ENCODE data around the gene PLXNA4. TPM values are rescaled to one million over a fixed set of nuclear protein-coding genes. Genes with fewer than 3 reads are reported as not detected.

The PLXNA4 gene
- total and polyA plus RNA-seq, 2 experiments from 2014 or later = 0.32 TPM; not detected in 1

DNA sequence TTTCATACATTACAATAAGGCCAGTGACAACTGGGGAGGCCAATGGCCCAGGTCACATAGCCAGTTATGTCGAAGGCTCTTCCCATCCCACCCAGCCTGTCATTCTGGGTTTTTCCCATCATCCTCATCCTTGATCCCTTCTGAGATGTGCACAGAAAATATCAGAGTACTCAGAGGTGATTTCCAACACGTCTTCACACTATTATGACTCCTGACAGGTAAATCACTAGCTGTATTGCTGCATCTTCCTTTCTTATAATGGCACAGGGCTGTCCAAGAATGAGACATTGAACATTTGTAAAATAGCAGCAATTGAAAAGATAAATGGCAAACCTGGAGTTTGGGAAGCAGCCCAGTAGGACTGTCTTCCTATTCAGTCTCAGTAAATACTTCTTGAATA lies 159.9 kb downstream of the PLXNA4 start:
- DNase-seq = no peak
- H3K36me3 ChIP-seq (ENCODE audit: low read depth) = no peaks in the 10 kb centered on the region
- H2AFZ ChIP-seq = no peak overlapping the region
- no peak overlapping the region for H3K4me3 ChIP-seq
- H3K9ac ChIP-seq = no peak overlapping the region
- in situ Hi-C loops (cut with MboI) = no loop called here
- H3K4me1 ChIP-seq (ENCODE audit: insufficient read depth) = no peaks in the 10 kb centered on the region
- WGBS, 2 experiments (ENCODE audit: low coverage in 1 of 2, low lambda C conversion rate in 2 of 2, missing lambda C conversion rate in 2 of 2) = 37 to 46% methylated on average over 2 of the region's 2 CpGs
- no peak overlapping the region for H3K27ac ChIP-seq
- H3F3A ChIP-seq (ENCODE audit: insufficient read depth) = no peaks in the 10 kb centered on the region
- H3K4me2 ChIP-seq (ENCODE audit: unreplicated experiment) = no peak overlapping the region
- no peaks in the 10 kb centered on the region for H3K79me2 ChIP-seq (ENCODE audit: insufficient read depth)
- H4K20me1 ChIP-seq (ENCODE audit: insufficient read depth) = no peaks in the 10 kb centered on the region
- H3K9me2 ChIP-seq (ENCODE audit: insufficient read depth) = no peaks in the 10 kb centered on the region
- TF ChIP-seq EZH2 (IDR thresholded peaks at IDR 0.05; ENCODE audit: insufficient read depth, poor library complexity, severe bottlenecking) (no peak), EZH2phosphoT487 (IDR thresholded peaks at IDR 0.05; ENCODE audit: insufficient read depth, low read depth) (no peak)
- no peaks in the 10 kb centered on the region for H3K27me3 ChIP-seq (replicated peaks; ENCODE audit: insufficient read depth)
- no peaks in the 10 kb centered on the region for H3K9me3 ChIP-seq (ENCODE audit: low read depth)

- Histone ChIP-seq H4K20me1 (ENCODE audit: insufficient read depth) (no peaks in the 10 kb centered on the region), H3K4me3 (no peak overlapping the region), H3K79me2 (ENCODE audit: insufficient read depth) (no peaks in the 10 kb centered on the region), H3K4me1 (ENCODE audit: insufficient read depth) (no peaks in the 10 kb centered on the region), H3K4me2 (ENCODE audit: unreplicated experiment) (no peak overlapping the region), H3K27ac (no peak overlapping the region), H3F3A (ENCODE audit: insufficient read depth) (no peaks in the 10 kb centered on the region), H3K36me3 (ENCODE audit: low read depth) (no peaks in the 10 kb centered on the region), H3K9me2 (ENCODE audit: insufficient read depth) (no peaks in the 10 kb centered on the region), H2AFZ (no peak overlapping the region), H3K9ac (no peak overlapping the region), H3K9me3 (ENCODE audit: low read depth) (no peaks in the 10 kb centered on the region), H3K27me3 (replicated peaks; ENCODE audit: insufficient read depth) (peaks cover 4% of the 10 kb centered on the region; the same call in 1 of the 2 replicates)
- in situ Hi-C loops (cut with MboI) = no loop called here
- WGBS, 2 experiments (ENCODE audit: low coverage in 1 of 2, low lambda C conversion rate in 2 of 2, missing lambda C conversion rate in 2 of 2) = 74 to 78% methylated on average over 4 of the region's 4 CpGs
- TF ChIP-seq EZH2 (IDR thresholded peaks at IDR 0.05; ENCODE audit: insufficient read depth, poor library complexity, severe bottlenecking) (no peak), EZH2phosphoT487 (IDR thresholded peaks at IDR 0.05; ENCODE audit: insufficient read depth, low read depth) (no peak)
- DNase-seq = no peak
Measured at GRCh38 chr7:132415259-132415658, 161.0 kb downstream of the PLXNA4 start.

DNA sequence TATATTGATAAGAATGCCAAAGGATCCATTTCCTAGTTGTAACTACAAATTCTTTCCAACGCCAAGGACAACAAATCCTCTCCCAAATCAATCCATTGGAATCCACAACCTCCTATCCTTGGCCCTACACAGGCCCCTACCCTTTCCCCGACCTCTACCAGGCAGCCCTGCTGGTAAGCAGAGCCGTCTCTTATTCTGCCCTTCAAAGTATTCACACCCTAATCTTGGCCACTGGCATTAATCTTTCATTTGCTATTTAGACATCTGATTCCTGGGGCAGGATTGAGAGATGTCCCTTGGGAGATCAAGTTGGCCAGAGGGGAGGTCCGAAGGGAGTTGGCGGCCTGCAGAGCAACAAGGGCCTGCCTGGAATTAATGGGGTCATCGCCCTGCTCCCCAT lies 161.4 kb downstream of the PLXNA4 start:
- Histone ChIP-seq H3F3A (ENCODE audit: insufficient read depth) (no peaks in the 10 kb centered on the region), H3K4me1 (ENCODE audit: insufficient read depth) (no peaks in the 10 kb centered on the region), H2AFZ (no peak overlapping the region), H3K79me2 (ENCODE audit: insufficient read depth) (no peaks in the 10 kb centered on the region), H3K27ac (no peak overlapping the region), H4K20me1 (ENCODE audit: insufficient read depth) (no peaks in the 10 kb centered on the region), H3K4me3 (no peak overlapping the region), H3K4me2 (ENCODE audit: unreplicated experiment) (no peak overlapping the region), H3K9me3 (ENCODE audit: low read depth) (no peaks in the 10 kb centered on the region), H3K36me3 (ENCODE audit: low read depth) (no peaks in the 10 kb centered on the region), H3K27me3 (replicated peaks; ENCODE audit: insufficient read depth) (peaks cover 4% of the 10 kb centered on the region; the same call in 1 of the 2 replicates), H3K9ac (no peak overlapping the region), H3K9me2 (ENCODE audit: insufficient read depth) (no peaks in the 10 kb centered on the region)
- TF ChIP-seq EZH2 (IDR thresholded peaks at IDR 0.05; ENCODE audit: insufficient read depth, poor library complexity, severe bottlenecking) = no peak
- TF ChIP-seq EZH2phosphoT487 (IDR thresholded peaks at IDR 0.05; ENCODE audit: insufficient read depth, low read depth) = no peak
- 73% methylated on average over 6 of the region's 6 CpGs for WGBS, 2 experiments (ENCODE audit: low coverage in 1 of 2, low lambda C conversion rate in 2 of 2, missing lambda C conversion rate in 2 of 2)
- in situ Hi-C loops (cut with MboI) = no loop called here
- DNase-seq = no peak

DNA sequence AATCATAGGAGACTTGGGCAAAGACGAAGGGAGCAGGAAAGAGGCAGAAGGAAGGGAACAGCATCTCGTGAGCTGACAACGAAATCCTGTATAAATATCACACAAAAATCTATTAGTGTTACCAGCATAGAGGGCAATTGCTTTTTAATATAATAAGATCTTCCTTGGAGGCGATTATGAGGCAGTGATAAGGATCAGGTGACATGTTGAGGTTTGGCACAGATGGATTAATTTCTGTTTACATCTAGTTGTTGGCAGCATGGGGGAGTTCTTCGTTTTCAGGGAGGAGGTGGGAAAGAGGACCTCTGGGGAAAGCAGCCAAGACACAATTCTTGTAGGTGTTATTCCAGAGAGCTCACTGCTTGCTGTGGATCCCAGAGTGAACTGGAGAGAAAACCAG lies 163.8 kb downstream of the PLXNA4 start:
- H4K20me1 ChIP-seq (ENCODE audit: insufficient read depth) = no peaks in the 10 kb centered on the region
- WGBS, 2 experiments (ENCODE audit: low coverage in 1 of 2, low lambda C conversion rate in 2 of 2, missing lambda C conversion rate in 2 of 2) = 52 to 56% methylated on average over 5 of the region's 5 CpGs
- in situ Hi-C loops (cut with MboI) = no loop called here

More for the DNA sequence above, 163.8 kb downstream of the PLXNA4 start:
- TF ChIP-seq EZH2 (IDR thresholded peaks at IDR 0.05; ENCODE audit: insufficient read depth, poor library complexity, severe bottlenecking) (no peak), EZH2phosphoT487 (IDR thresholded peaks at IDR 0.05; ENCODE audit: insufficient read depth, low read depth) (no peak)
- no peak overlapping the region for H3K9ac ChIP-seq
- H2AFZ ChIP-seq = no peak overlapping the region
- H3K27me3 ChIP-seq (replicated peaks; ENCODE audit: insufficient read depth) = peaks cover 4% of the 10 kb centered on the region; the same call in 1 of the 2 replicates
- H3K9me3 ChIP-seq (ENCODE audit: low read depth) = no peaks in the 10 kb centered on the region
- H3K27ac ChIP-seq = no peak overlapping the region
- H3K4me1 ChIP-seq (ENCODE audit: insufficient read depth) = no peaks in the 10 kb centered on the region
- H3K9me2 ChIP-seq (ENCODE audit: insufficient read depth) = no peaks in the 10 kb centered on the region
- no peak overlapping the region for H3K4me2 ChIP-seq (ENCODE audit: unreplicated experiment)
- no peak overlapping the region for H3K4me3 ChIP-seq
- H3F3A ChIP-seq (ENCODE audit: insufficient read depth) = no peaks in the 10 kb centered on the region
- no peaks in the 10 kb centered on the region for H3K36me3 ChIP-seq (ENCODE audit: low read depth)
- H3K79me2 ChIP-seq (ENCODE audit: insufficient read depth) = no peaks in the 10 kb centered on the region
- no peak for DNase-seq

Measured in GM23248 (cell line).